NOMO-1 treated with DMSO at 0.1 percent for 48 hours (cell line): Measurements from ENCODE around the gene CADM3.

Experiments
- DNase-seq: peaks from one replicate; lab custom pipeline; 2025; ENCODE audit not compliant: unreplicated experiment; lab: John Stamatoyannopoulos, UW

Gene CADM3

GRCh38 chr1:159248311-159248710 lies 76.9 kb downstream of the CADM3 start:
- DNase-seq = no peak

GRCh38 chr1:159250638-159251216 lies 79.3 kb downstream of the CADM3 start:
- peak; percentile 33 for DNase-seq
